Non-pigmented ciliary epithelial cell (primary cell): Measurements from ENCODE around the gene MCM5.
"Not testable (repeated sequence)": the region's sequence is repeated elsewhere in the genome, so short reads cannot be mapped to it uniquely, and the experiment has no call there.

Experiments used
- DNase-seq: peaks from one replicate; pipeline ENCODE4 v3.0.0-alpha.2; 2010; ENCODE audit warnings: low read depth

MCM5 gene

GRCh38 chr22:35379146-35379993, 20.6 kb upstream of the MCM5 start:
- no peak for DNase-seq

- DNase-seq, result no peak
Observed at GRCh38 chr22:35380013-35380412, 19.9 kb upstream of the MCM5 start.

GRCh38 chr22:35380537-35381423, 19.2 kb upstream of the MCM5 start, which contains the start of gene HMOX1:
HMOX1 (plus strand) TSS chr22:35381096; CDS start chr22:35381174, 78 bp downstream.
- DNase-seq, result peak; percentile 20

- DNase-seq, result no peak
Observed at GRCh38 chr22:35381424-35382009, 18.4 kb upstream of the MCM5 start.

- DNase-seq, result no peak
Observed at GRCh38 chr22:35383679-35384071, 16.3 kb upstream of the MCM5 start.

GRCh38 chr22:35384527-35384926, 15.4 kb upstream of the MCM5 start:
- no peak for DNase-seq

GRCh38 chr22:35384975-35385588, 14.9 kb upstream of the MCM5 start:
- DNase-seq, result no peak

- DNase-seq, result no peak
Observed at GRCh38 chr22:35386670-35387288, 13.2 kb upstream of the MCM5 start.

- DNase-seq, result no peak
Observed at GRCh38 chr22:35390933-35391332, 9.0 kb upstream of the MCM5 start.

GRCh38 chr22:35392357-35392756, 7.6 kb upstream of the MCM5 start:
- DNase-seq, result no peak

- no peak for DNase-seq
Observed at GRCh38 chr22:35393116-35394010, 6.6 kb upstream of the MCM5 start.

- no peak for DNase-seq
Observed at GRCh38 chr22:35394011-35394312, 6.0 kb upstream of the MCM5 start.

GRCh38 chr22:35394810-35395563, 5.0 kb upstream of the MCM5 start:
- DNase-seq, result no peak

- not testable (repeated sequence) for DNase-seq
Observed at GRCh38 chr22:35396622-35397021, 3.3 kb upstream of the MCM5 start.

- no peak for DNase-seq
Observed at GRCh38 chr22:35397095-35397904, 2.6 kb upstream of the MCM5 start.

GRCh38 chr22:35398591-35398973, 1.4 kb upstream of the MCM5 start:
- no peak for DNase-seq

- DNase-seq, result no peak
Observed at GRCh38 chr22:35399114-35399677, 744 bp upstream of the MCM5 start.

- DNase-seq, result no peak
Observed at GRCh38 chr22:35400501-35400790, 506 bp downstream of the MCM5 start.

GRCh38 chr22:35401863-35402262, 1.9 kb downstream of the MCM5 start:
- DNase-seq, result no peak
